WERI-Rb-1 (cell line): ENCODE measurements around the gene NSDHL.

ENCODE experiments used
- DNase-seq: peaks from one replicate; pipeline ENCODE4 v3.0.0-alpha.2; 2020
- H3K27ac ChIP-seq: fragments of 250-450 bp; sonication (Bioruptor Pico); 2 replicates; pipeline ENCODE4 v1.5.1; 2020; ENCODE audit warnings: mild to moderate bottlenecking, moderate library complexity
- H3K27me3 ChIP-seq: fragments of 250-450 bp; sonication (Bioruptor Pico); 2 replicates; pipeline ENCODE4 v1.5.1; 2021; ENCODE audit warnings: mild to moderate bottlenecking, low read depth, moderate library complexity; ENCODE audit not compliant: insufficient read depth, severe bottlenecking
- H3K36me3 ChIP-seq: fragments of 250-450 bp; sonication (Bioruptor Pico); 2 replicates; pipeline ENCODE4 v1.5.1; 2020; ENCODE audit warnings: mild to moderate bottlenecking, moderate library complexity
- H3K4me3 ChIP-seq: 2 replicates; pipeline ENCODE4 v1.5.1; 2011; ENCODE audit warnings: low read depth, mild to moderate bottlenecking, control low read depth, low read length
- H3K9me3 ChIP-seq: fragments of 250-450 bp; sonication (Bioruptor Pico); 2 replicates; pipeline ENCODE4 v1.5.1; 2021; ENCODE audit warnings: mild to moderate bottlenecking, moderate library complexity; ENCODE audit not compliant: severe bottlenecking
- CTCF ChIP-seq: IDR thresholded peaks from 2 replicates; pipeline ENCODE4 v1.5.1; 2011; ENCODE audit warnings: low read depth, mild to moderate bottlenecking, control low read depth, inconsistent platforms, low read length

The NSDHL gene

GRCh38 chrX:152842772-152843338, 12.0 kb downstream of the NSDHL start:
- no peak for DNase-seq
- Histone ChIP-seq H3K4me3 (no peak overlapping the region), H3K9me3 (no peaks in the 10 kb centered on the region), H3K27me3 (peaks cover 2% of the 10 kb centered on the region), H3K36me3 (peaks cover 10% of the 10 kb centered on the region), H3K27ac (no peak overlapping the region)
- no peak for TF ChIP-seq CTCF

- no peak for DNase-seq
- H3K4me3 ChIP-seq = no peak overlapping the region
- H3K9me3 ChIP-seq = no peaks in the 10 kb centered on the region
- H3K27me3 ChIP-seq = peaks cover 2% of the 10 kb centered on the region
- no peak overlapping the region for H3K27ac ChIP-seq
- TF ChIP-seq CTCF = no peak
- H3K36me3 ChIP-seq = peaks cover 10% of the 10 kb centered on the region
Observed at GRCh38 chrX:152843852-152844251, 13.0 kb downstream of the NSDHL start.

- H3K9me3 ChIP-seq = no peaks in the 10 kb centered on the region
- TF ChIP-seq CTCF = no peak
Observed at GRCh38 chrX:152844256-152844655, 13.4 kb downstream of the NSDHL start.

GRCh38 chrX:152845618-152846240, 14.9 kb downstream of the NSDHL start:
- Histone ChIP-seq H3K4me3 (no peak overlapping the region), H3K36me3 (peaks cover 23% of the 10 kb centered on the region), H3K9me3 (no peaks in the 10 kb centered on the region), H3K27ac (no peak overlapping the region), H3K27me3 (peaks cover 2% of the 10 kb centered on the region)
- DNase-seq = no peak
- no peak for TF ChIP-seq CTCF

More at GRCh38 chrX:152844256-152844655, 13.4 kb downstream of the NSDHL start:
- DNase-seq = no peak
- peaks cover 2% of the 10 kb centered on the region for H3K27me3 ChIP-seq
- H3K27ac ChIP-seq = no peak overlapping the region
- H3K36me3 ChIP-seq = peaks cover 11% of the 10 kb centered on the region
- no peak overlapping the region for H3K4me3 ChIP-seq

GRCh38 chrX:152847281-152847680, 16.4 kb downstream of the NSDHL start:
- peaks cover 2% of the 10 kb centered on the region for H3K27me3 ChIP-seq

More at GRCh38 chrX:152847281-152847680, 16.4 kb downstream of the NSDHL start:
- no peak for DNase-seq
- Histone ChIP-seq H3K36me3 (peaks cover 33% of the 10 kb centered on the region), H3K9me3 (no peaks in the 10 kb centered on the region), H3K4me3 (no peak overlapping the region), H3K27ac (no peak overlapping the region)
- TF ChIP-seq CTCF = no peak
